CD14-positive monocyte (primary cell): ENCODE measurements around the gene WNT9B. TPM values are rescaled to one million over a fixed set of nuclear protein-coding genes. Genes with fewer than 3 reads are reported as not detected.

Source experiments
- DNase-seq, 3 donors: peaks; one replicate each; pipeline ENCODE4 v3.0.0-alpha.2; 2011 to 2022
- H2AFZ ChIP-seq: 2 replicates; pipeline ENCODE4 v1.6.0; 2012; ENCODE audit warnings: mild to moderate bottlenecking, low read depth, low read length, inconsistent platforms; ENCODE audit not compliant: insufficient read depth, poor library complexity, severe bottlenecking
- H3K27ac ChIP-seq, 2 donors: 1 replicate in 1 of 2; 2 replicates in 1 of 2; pipeline ENCODE4 v1.5.1; 2012 to 2013; ENCODE audit warnings: low read length in 2 of 2, control low read depth in 1 of 2, inconsistent platforms in 1 of 2, low read depth in 1 of 2, mild to moderate bottlenecking in 1 of 2
- H3K27me3 ChIP-seq, 2 donors: one replicate each; pipeline versions ENCODE4 v1.6.0 to v1.6.1; 2011 to 2013; ENCODE audit warnings: low read length in 2 of 2; ENCODE audit not compliant: control insufficient read depth in 2 of 2, insufficient read depth in 2 of 2
- H3K36me3 ChIP-seq, 2 donors: replicated peaks in 1 of 2; 1 replicate in 1 of 2; 2 replicates in 1 of 2; pipeline versions ENCODE4 v1.5.1 to v1.6.1; 2012 to 2013; ENCODE audit warnings: low read length in 2 of 2, control low read depth in 1 of 2, inconsistent platforms in 1 of 2, mild to moderate bottlenecking in 1 of 2; ENCODE audit not compliant: insufficient read depth in 2 of 2, control insufficient read depth in 1 of 2
- H3K4me1 ChIP-seq, 2 donors: 1 replicate in 1 of 2; 2 replicates in 1 of 2; pipeline versions ENCODE4 v1.5.1 to v1.6.1; 2012 to 2013; ENCODE audit warnings: low read length in 2 of 2, control low read depth in 1 of 2, inconsistent platforms in 1 of 2, mild to moderate bottlenecking in 1 of 2, moderate library complexity in 1 of 2; ENCODE audit not compliant: insufficient read depth in 2 of 2, control insufficient read depth in 1 of 2
- H3K4me2 ChIP-seq: replicated peaks from 2 replicates; pipeline ENCODE3; 2012; ENCODE audit warnings: low read length, moderate library complexity, mild to moderate bottlenecking; ENCODE audit not compliant: poor library complexity, severe bottlenecking; ENCODE audit errors: extremely low read depth
- H3K4me3 ChIP-seq, 3 experiments: fragments of 200-600 bp in 1 of 3; sonication (generic) in 1 of 3; replicated peaks in 1 of 3; 1 replicate in 2 of 3; 2 replicates in 1 of 3; pipeline ENCODE4 v1.5.1; 2011 to 2013; ENCODE audit warnings: low read length in 3 of 3, mild to moderate bottlenecking in 3 of 3, control low read depth in 2 of 3, low read depth in 2 of 3, inconsistent platforms in 1 of 3, moderate library complexity in 1 of 3
- H3K79me2 ChIP-seq: 2 replicates; pipeline ENCODE4 v1.6.0; 2012; ENCODE audit warnings: mild to moderate bottlenecking, control low read depth, inconsistent platforms, low read length, moderate library complexity; ENCODE audit not compliant: insufficient read depth
- H3K9ac ChIP-seq: 2 replicates; pipeline ENCODE4 v1.6.0; 2017; ENCODE audit warnings: low read length, mild to moderate bottlenecking; ENCODE audit not compliant: insufficient read depth, poor library complexity, severe bottlenecking
- H3K9me3 ChIP-seq, 2 donors: replicated peaks in 1 of 2; 1 replicate in 1 of 2; 2 replicates in 1 of 2; pipeline versions ENCODE4 v1.5.1 to v1.6.1; 2012 to 2013; ENCODE audit warnings: low read length in 2 of 2, control low read depth in 1 of 2; ENCODE audit not compliant: control insufficient read depth in 1 of 2, insufficient read depth in 1 of 2
- H4K20me1 ChIP-seq: 2 replicates; pipeline ENCODE4 v1.6.0; 2012; ENCODE audit warnings: mild to moderate bottlenecking, low read length, control low read depth, moderate library complexity; ENCODE audit not compliant: insufficient read depth
- H3K27ac Mint-ChIP-seq, 7 donors: one replicate each; pipeline ENCODE4 v1.8.0; 2020; ENCODE audit warnings: mild to moderate bottlenecking in 7 of 7, mixed read lengths in 7 of 7, moderate library complexity in 6 of 7, inconsistent platforms in 2 of 7
- H3K27me3 Mint-ChIP-seq, 3 donors: one replicate each; pipeline ENCODE4 v1.8.0; 2021 to 2022; ENCODE audit warnings: low read depth in 3 of 3, mild to moderate bottlenecking in 3 of 3, mixed read lengths in 3 of 3, moderate library complexity in 3 of 3, inconsistent platforms in 1 of 3
- H3K36me3 Mint-ChIP-seq, 2 donors: one replicate each; pipeline ENCODE4 v1.8.0; 2020; ENCODE audit warnings: mixed read lengths in 2 of 2, inconsistent platforms in 1 of 2, mild to moderate bottlenecking in 1 of 2
- H3K4me1 Mint-ChIP-seq: one replicate; pipeline ENCODE4 v1.8.0; 2020; ENCODE audit warnings: mild to moderate bottlenecking, mixed read lengths
- H3K4me3 Mint-ChIP-seq, 2 donors: one replicate each; pipeline ENCODE4 v1.8.0; 2020; ENCODE audit warnings: mild to moderate bottlenecking in 2 of 2, mixed read lengths in 2 of 2, moderate library complexity in 1 of 2
- H3K9me3 Mint-ChIP-seq, 7 donors: one replicate each; pipeline ENCODE4 v1.8.0; 2020 to 2022; ENCODE audit warnings: mixed read lengths in 7 of 7, mild to moderate bottlenecking in 6 of 7, moderate library complexity in 6 of 7, inconsistent platforms in 2 of 7
- CTCF ChIP-seq: fragments of 200-600 bp; IDR thresholded peaks from one replicate; pipeline ENCODE4 v1.8.0; 2022; ENCODE audit warnings: antibody characterized with exemption, mild to moderate bottlenecking
- WGBS: methylation state at CpG from one replicate; pipeline ENCODE4 v1.1.5; 2013; ENCODE audit warnings: missing lambda C conversion rate; ENCODE audit not compliant: insufficient coverage; 5-methylcytosine and 5-hydroxymethylcytosine counted together
- intact Hi-C, 2 donors: fragments of 100-400 bp; cut with micrococcal nuclease; formaldehyde crosslinking; loops; one replicate each; pipeline versions ENCODE4 v1.15.0 to v1.15.1; 2023
- polyA plus RNA-seq, 3 donors: library from polyadenylated mRNA; depleted of rRNA in 1 of 3; unstranded in 2 of 3; stranded (reverse) in 1 of 3; fragments of 300-500 nt in 2 of 3; fragments of >200 nt in 1 of 3; fragmentation: Illumina TruSeq in 2 of 3; gene quantifications; 1 replicate in 2 of 3; 2 replicates in 1 of 3; pipeline ENCODE4 v1.2.3, GENCODE V29; 2012 to 2021

WNT9B gene
- polyA plus RNA-seq, 3 donors, result 0.19 TPM; not detected in 2

- peaks cover 4 to 21% (median 16%) of the 10 kb centered on the region in 3 donors for H3K27me3 Mint-ChIP-seq
- H3K36me3 Mint-ChIP-seq, result no peaks in the 10 kb centered on the region
- H3K4me1 Mint-ChIP-seq, result peaks cover 9% of the 10 kb centered on the region
- no peaks in the 10 kb centered on the region for H4K20me1 ChIP-seq
- H3K4me3 Mint-ChIP-seq, result no peak overlapping the region
- WGBS, result 88% methylated on average over 3 of the region's 4 CpGs
- H3K27ac ChIP-seq, result no peak overlapping the region
- no peaks in the 10 kb centered on the region for H3K36me3 ChIP-seq
- no peak overlapping the region for H3K9ac ChIP-seq
- H3K9me3 Mint-ChIP-seq, result peaks cover 0 to 1% (median 0%) of the 10 kb centered on the region in 7 donors
- no peak overlapping the region for H3K27ac Mint-ChIP-seq
- no peaks in the 10 kb centered on the region for H3K79me2 ChIP-seq
- DNase-seq, result no peak
- no peak overlapping the region for H3K4me2 ChIP-seq
- no peak overlapping the region for H3K4me3 ChIP-seq
- intact Hi-C loops, result no loop called here
- H3K4me1 ChIP-seq, result peaks cover 9 to 10% of the 10 kb centered on the region in 2 donors
- H3K9me3 ChIP-seq, result peaks cover 0 to 1% of the 10 kb centered on the region in 2 donors
- no peaks in the 10 kb centered on the region for H3K27me3 ChIP-seq
- no peak for TF ChIP-seq CTCF
- H2AFZ ChIP-seq, result no peak overlapping the region
Measured at GRCh38 chr17:46903762-46904672, 52.6 kb downstream of the WNT9B start.

- DNase-seq, result no peak
- no peaks in the 10 kb centered on the region for H3K9me3 ChIP-seq
- peaks cover 9% of the 10 kb centered on the region for H3K4me1 Mint-ChIP-seq
- no peak overlapping the region for H3K4me2 ChIP-seq
- peaks cover 9 to 10% of the 10 kb centered on the region in 2 donors for H3K4me1 ChIP-seq
- H3K9me3 Mint-ChIP-seq, result no peaks in the 10 kb centered on the region
- H3K4me3 Mint-ChIP-seq, result no peak overlapping the region
- 90% methylated on average over 11 of the region's 14 CpGs for WGBS
- no peaks in the 10 kb centered on the region for H3K79me2 ChIP-seq
- no peaks in the 10 kb centered on the region for H3K36me3 ChIP-seq
- no peak for TF ChIP-seq CTCF
- intact Hi-C loops, result no loop called here
- no peak overlapping the region for H2AFZ ChIP-seq
- H3K27ac ChIP-seq, result no peak overlapping the region
- no peaks in the 10 kb centered on the region for H4K20me1 ChIP-seq
- no peak overlapping the region for H3K4me3 ChIP-seq
- peaks cover 2 to 11% (median 11%) of the 10 kb centered on the region in 3 donors for H3K27me3 Mint-ChIP-seq
- H3K9ac ChIP-seq, result no peak overlapping the region
- H3K27ac Mint-ChIP-seq, result peak overlapping the region in 1 of 7 donors; percentile 68
- no peaks in the 10 kb centered on the region for H3K36me3 Mint-ChIP-seq
- no peaks in the 10 kb centered on the region for H3K27me3 ChIP-seq
Measured at GRCh38 chr17:46908068-46908737, 56.8 kb downstream of the WNT9B start.
